DND-41 (cell line): ENCODE results near the gene DENND6A.

Experiments used
- EZH2 ChIP-seq: IDR thresholded peaks from 3 replicates; pipeline ENCODE4 v1.6.1; 2012; ENCODE audit warnings: borderline replicate concordance, low read depth, mild to moderate bottlenecking, moderate library complexity, low read length, inconsistent platforms; ENCODE audit not compliant: severe bottlenecking
- TF ChIP-seq, protein P1 (sequence below): IDR thresholded peaks from 2 replicates; pipeline ENCODE4 v1.5.1; 2012; ENCODE audit warnings: borderline replicate concordance, low read length, moderate library complexity, mild to moderate bottlenecking; ENCODE audit not compliant: poor library complexity, severe bottlenecking; ENCODE audit errors: extremely low read depth

DNA sequence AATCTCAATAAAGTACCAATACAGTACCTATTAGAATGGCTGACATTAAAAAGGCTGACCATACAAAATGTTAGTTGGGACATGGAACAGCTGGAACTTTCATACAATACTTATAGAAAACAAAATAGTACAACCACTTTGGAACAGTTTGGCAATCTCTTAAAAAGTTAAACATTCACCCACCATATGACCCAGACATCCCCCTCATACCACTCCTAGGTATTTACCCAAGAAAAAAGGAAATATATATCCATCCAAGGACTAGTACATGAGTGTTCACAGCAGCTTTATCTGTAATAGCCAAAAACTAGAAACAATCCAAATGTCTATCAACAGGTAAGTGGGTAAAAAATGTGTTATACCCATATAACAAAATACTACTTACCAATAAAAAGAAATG is 70.5 kb downstream of the DENND6A start:
- TF ChIP-seq, protein P1, sequence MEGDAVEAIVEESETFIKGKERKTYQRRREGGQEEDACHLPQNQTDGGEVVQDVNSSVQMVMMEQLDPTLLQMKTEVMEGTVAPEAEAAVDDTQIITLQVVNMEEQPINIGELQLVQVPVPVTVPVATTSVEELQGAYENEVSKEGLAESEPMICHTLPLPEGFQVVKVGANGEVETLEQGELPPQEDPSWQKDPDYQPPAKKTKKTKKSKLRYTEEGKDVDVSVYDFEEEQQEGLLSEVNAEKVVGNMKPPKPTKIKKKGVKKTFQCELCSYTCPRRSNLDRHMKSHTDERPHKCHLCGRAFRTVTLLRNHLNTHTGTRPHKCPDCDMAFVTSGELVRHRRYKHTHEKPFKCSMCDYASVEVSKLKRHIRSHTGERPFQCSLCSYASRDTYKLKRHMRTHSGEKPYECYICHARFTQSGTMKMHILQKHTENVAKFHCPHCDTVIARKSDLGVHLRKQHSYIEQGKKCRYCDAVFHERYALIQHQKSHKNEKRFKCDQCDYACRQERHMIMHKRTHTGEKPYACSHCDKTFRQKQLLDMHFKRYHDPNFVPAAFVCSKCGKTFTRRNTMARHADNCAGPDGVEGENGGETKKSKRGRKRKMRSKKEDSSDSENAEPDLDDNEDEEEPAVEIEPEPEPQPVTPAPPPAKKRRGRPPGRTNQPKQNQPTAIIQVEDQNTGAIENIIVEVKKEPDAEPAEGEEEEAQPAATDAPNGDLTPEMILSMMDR = no peak
- TF ChIP-seq EZH2 = no peak
